ENCODE data around the gene GPRC5C.

GRCh38 chr17:74465378-74466110 lies 33.7 kb downstream of the GPRC5C start:
- TF ChIP-seq, protein P1, sequence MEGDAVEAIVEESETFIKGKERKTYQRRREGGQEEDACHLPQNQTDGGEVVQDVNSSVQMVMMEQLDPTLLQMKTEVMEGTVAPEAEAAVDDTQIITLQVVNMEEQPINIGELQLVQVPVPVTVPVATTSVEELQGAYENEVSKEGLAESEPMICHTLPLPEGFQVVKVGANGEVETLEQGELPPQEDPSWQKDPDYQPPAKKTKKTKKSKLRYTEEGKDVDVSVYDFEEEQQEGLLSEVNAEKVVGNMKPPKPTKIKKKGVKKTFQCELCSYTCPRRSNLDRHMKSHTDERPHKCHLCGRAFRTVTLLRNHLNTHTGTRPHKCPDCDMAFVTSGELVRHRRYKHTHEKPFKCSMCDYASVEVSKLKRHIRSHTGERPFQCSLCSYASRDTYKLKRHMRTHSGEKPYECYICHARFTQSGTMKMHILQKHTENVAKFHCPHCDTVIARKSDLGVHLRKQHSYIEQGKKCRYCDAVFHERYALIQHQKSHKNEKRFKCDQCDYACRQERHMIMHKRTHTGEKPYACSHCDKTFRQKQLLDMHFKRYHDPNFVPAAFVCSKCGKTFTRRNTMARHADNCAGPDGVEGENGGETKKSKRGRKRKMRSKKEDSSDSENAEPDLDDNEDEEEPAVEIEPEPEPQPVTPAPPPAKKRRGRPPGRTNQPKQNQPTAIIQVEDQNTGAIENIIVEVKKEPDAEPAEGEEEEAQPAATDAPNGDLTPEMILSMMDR (IDR thresholded peaks at IDR 0.05; ENCODE audit: extremely low read depth in 1 of 2, insufficient read depth in 1 of 2, low read depth in 1 of 2, low read length in 2 of 2): no peak
- no peak for TF ChIP-seq MYC (IDR thresholded peaks at IDR 0.05; ENCODE audit: low read depth, low read length)
- no peak for TF ChIP-seq EZH2 (IDR thresholded peaks at IDR 0.05; ENCODE audit: borderline replicate concordance, low read depth, low read length, severe bottlenecking)
- no peak for TF ChIP-seq POLR2AphosphoS5 (IDR thresholded peaks at IDR 0.05; ENCODE audit: insufficient read depth, low read depth, low read length)
